Measurements from ENCODE around the gene FRAT1. TPM values are rescaled to one million over a fixed set of nuclear protein-coding genes. Genes with fewer than 3 reads are reported as not detected.

The FRAT1 gene
- polyA plus RNA-seq, 1 donor (not counting 4 experiments of a cell fraction or from before 2014, with no cell fraction given): 0.34 TPM

DNA sequence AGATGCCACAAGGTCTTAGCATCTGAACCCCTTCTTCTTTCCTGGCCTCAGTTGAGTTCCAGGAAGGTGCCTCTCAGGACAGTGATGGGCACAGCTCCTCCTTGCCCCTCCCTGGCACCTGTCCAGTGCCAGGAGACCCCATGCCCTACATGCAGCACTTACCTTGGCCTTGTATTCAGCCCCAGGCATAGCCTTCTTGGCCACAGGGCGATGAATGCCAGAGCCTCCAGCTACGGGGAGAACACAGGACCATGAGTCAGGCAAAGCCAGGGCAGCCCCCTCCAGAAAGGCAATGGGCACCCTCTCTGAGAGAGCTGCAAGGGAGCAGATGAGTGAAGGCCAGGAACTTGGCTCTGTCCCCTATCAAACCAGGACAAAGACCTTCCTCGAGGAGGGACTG lies 39.7 kb downstream of the FRAT1 start:
- Histone ChIP-seq H3K9me3 (ENCODE audit: control insufficient read depth, low read depth, low read length) (no peaks in the 10 kb centered on the region), H3K9me1 (ENCODE audit: control insufficient read depth, extremely low read depth, insufficient read depth, low read length) (peaks cover 2% of the 10 kb centered on the region), H3K9ac (ENCODE audit: control insufficient read depth, extremely low read depth, insufficient read depth, low read length) (no peak overlapping the region), H3K27ac (ENCODE audit: control insufficient read depth, insufficient read depth, low read length) (no peak overlapping the region), H3K4me2 (ENCODE audit: control insufficient read depth, extremely low read depth, insufficient read depth, low read depth, low read length) (no peak overlapping the region), H4K20me1 (ENCODE audit: control insufficient read depth, extremely low read depth, insufficient read depth, low read length) (no peaks in the 10 kb centered on the region), H3K4me3 (ENCODE audit: control insufficient read depth in 2 of 3, extremely low read depth in 1 of 3, insufficient read depth in 2 of 3, low read depth in 1 of 3, low read length in 3 of 3) (no peak overlapping the region), H2AFZ (ENCODE audit: control insufficient read depth, low read length) (no peak overlapping the region), H3K79me2 (ENCODE audit: control insufficient read depth, insufficient read depth, low read length) (no peaks in the 10 kb centered on the region), H3K27me3 (ENCODE audit: control insufficient read depth, extremely low read depth, insufficient read depth, low read length) (no peaks in the 10 kb centered on the region), H3K36me3 (ENCODE audit: control insufficient read depth in 2 of 2, extremely low read depth in 1 of 2, insufficient read depth in 2 of 2, low read length in 2 of 2) (peaks cover 44 to 56% of the 10 kb centered on the region in 2 experiments), H3K4me1 (ENCODE audit: control insufficient read depth, extremely low read depth, insufficient read depth, low read length) (peaks cover 5% of the 10 kb centered on the region)
- FAIRE-seq (no peak), DNase-seq (ENCODE audit: low read depth, low spot score) (no peak)
- TF ChIP-seq EZH2 (IDR thresholded peaks at IDR 0.05; ENCODE audit: low read length): no peak
- TF ChIP-seq, protein P1, sequence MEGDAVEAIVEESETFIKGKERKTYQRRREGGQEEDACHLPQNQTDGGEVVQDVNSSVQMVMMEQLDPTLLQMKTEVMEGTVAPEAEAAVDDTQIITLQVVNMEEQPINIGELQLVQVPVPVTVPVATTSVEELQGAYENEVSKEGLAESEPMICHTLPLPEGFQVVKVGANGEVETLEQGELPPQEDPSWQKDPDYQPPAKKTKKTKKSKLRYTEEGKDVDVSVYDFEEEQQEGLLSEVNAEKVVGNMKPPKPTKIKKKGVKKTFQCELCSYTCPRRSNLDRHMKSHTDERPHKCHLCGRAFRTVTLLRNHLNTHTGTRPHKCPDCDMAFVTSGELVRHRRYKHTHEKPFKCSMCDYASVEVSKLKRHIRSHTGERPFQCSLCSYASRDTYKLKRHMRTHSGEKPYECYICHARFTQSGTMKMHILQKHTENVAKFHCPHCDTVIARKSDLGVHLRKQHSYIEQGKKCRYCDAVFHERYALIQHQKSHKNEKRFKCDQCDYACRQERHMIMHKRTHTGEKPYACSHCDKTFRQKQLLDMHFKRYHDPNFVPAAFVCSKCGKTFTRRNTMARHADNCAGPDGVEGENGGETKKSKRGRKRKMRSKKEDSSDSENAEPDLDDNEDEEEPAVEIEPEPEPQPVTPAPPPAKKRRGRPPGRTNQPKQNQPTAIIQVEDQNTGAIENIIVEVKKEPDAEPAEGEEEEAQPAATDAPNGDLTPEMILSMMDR (optimal IDR thresholded peaks at IDR 0.05 in 1 of 3, IDR thresholded peaks at IDR 0.05 in 1 of 3, conservative IDR thresholded peaks at IDR 0.05 in 1 of 3; ENCODE audit: extremely low read depth in 1 of 3, insufficient read depth in 2 of 3, low read length in 3 of 3): no peak
- dilution Hi-C loops (cut with MboI; ENCODE audit: extremely low pct_ligation_motif_present, low sequenced_read_pairs): no loop called here

DNA sequence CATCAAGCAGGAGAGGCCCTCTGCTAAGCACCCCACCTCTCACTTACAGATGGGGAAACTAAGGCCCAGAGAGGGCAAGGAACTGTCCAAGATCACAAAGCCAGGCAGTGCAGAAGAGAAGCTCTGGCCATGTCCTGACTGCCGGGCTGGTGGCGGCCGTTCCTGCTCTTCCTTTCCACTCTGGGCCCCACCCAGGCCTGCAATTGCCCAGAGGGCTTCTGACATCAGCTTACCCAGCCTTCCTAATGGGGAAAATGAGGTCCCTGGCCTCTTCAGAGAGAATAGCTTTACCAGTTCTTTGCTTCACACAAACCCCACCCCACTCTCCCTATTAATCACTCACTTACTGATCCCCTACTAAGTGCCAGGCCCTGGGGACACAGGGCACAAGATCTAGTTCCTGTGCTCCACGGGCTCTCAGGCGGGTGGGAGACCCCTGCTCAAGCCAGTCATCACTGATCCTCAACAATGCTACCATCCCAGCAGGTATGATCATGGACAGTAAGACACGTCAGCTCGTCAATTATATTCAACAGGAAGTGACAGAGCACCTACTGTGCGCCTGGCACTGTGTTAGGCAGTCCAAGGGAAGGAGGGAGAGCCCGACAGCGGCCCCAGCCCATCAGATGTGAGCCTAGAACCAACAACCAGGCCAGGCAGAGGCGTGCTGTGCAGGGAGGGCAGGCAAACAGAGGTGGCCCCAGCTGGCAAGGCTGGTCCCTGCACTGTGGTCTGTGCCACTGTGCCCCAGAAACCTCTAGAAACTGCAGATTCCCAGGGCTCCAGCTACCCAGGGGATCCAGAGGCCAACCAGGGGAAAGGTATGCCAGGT lies 41.9 kb downstream of the FRAT1 start:
- DNase-seq (ENCODE audit: low read depth, low spot score) (no peak), FAIRE-seq (no peak)
- Histone ChIP-seq H3K4me3 (ENCODE audit: control insufficient read depth in 2 of 3, extremely low read depth in 1 of 3, insufficient read depth in 2 of 3, low read depth in 1 of 3, low read length in 3 of 3) (no peak overlapping the region), H4K20me1 (ENCODE audit: control insufficient read depth, extremely low read depth, insufficient read depth, low read length) (no peaks in the 10 kb centered on the region), H3K9me1 (ENCODE audit: control insufficient read depth, extremely low read depth, insufficient read depth, low read length) (peaks cover 2% of the 10 kb centered on the region), H3K9ac (ENCODE audit: control insufficient read depth, extremely low read depth, insufficient read depth, low read length) (no peak overlapping the region), H3K27me3 (ENCODE audit: control insufficient read depth, extremely low read depth, insufficient read depth, low read length) (no peaks in the 10 kb centered on the region), H3K79me2 (ENCODE audit: control insufficient read depth, insufficient read depth, low read length) (no peaks in the 10 kb centered on the region), H3K4me1 (ENCODE audit: control insufficient read depth, extremely low read depth, insufficient read depth, low read length) (peaks cover 5% of the 10 kb centered on the region), H3K27ac (ENCODE audit: control insufficient read depth, insufficient read depth, low read length) (no peak overlapping the region), H2AFZ (ENCODE audit: control insufficient read depth, low read length) (no peak overlapping the region), H3K36me3 (ENCODE audit: control insufficient read depth in 2 of 2, extremely low read depth in 1 of 2, insufficient read depth in 2 of 2, low read length in 2 of 2) (peaks cover 47 to 53% of the 10 kb centered on the region in 2 experiments), H3K4me2 (ENCODE audit: control insufficient read depth, extremely low read depth, insufficient read depth, low read depth, low read length) (no peak overlapping the region), H3K9me3 (ENCODE audit: control insufficient read depth, low read depth, low read length) (no peaks in the 10 kb centered on the region)
- TF ChIP-seq EZH2 (IDR thresholded peaks at IDR 0.05; ENCODE audit: low read length): no peak
- TF ChIP-seq, protein P1 (optimal IDR thresholded peaks at IDR 0.05 in 1 of 3, IDR thresholded peaks at IDR 0.05 in 1 of 3, conservative IDR thresholded peaks at IDR 0.05 in 1 of 3; ENCODE audit: extremely low read depth in 1 of 3, insufficient read depth in 2 of 3, low read length in 3 of 3): no peak
- dilution Hi-C loops (cut with MboI; ENCODE audit: extremely low pct_ligation_motif_present, low sequenced_read_pairs): no loop called here
